Measurements from ENCODE around the gene PTPN6.

Gene PTPN6

GRCh38 chr12:6950401-6950801 is 755 bp upstream of the PTPN6 start:
- TF ChIP-seq CTCF (IDR thresholded peaks at IDR 0.05; ENCODE audit: borderline replicate concordance, insufficient read depth, low read depth, low read length), result peak; percentile 74
- peak overlapping the region; percentile 97 for H3K4me3 ChIP-seq (ENCODE audit: low read depth, low read length)

GRCh38 chr12:6951551-6952120 is 480 bp downstream of the PTPN6 start:
- no peak for TF ChIP-seq CTCF (IDR thresholded peaks at IDR 0.05; ENCODE audit: borderline replicate concordance, insufficient read depth, low read depth, low read length)
- peak overlapping the region; percentile 97 for H3K4me3 ChIP-seq (ENCODE audit: low read depth, low read length)

- TF ChIP-seq CTCF (IDR thresholded peaks at IDR 0.05; ENCODE audit: borderline replicate concordance, insufficient read depth, low read depth, low read length), result no peak
- peak overlapping the region; percentile 97 for H3K4me3 ChIP-seq (ENCODE audit: low read depth, low read length)
These were observed 1.1 kb downstream of the PTPN6 start for GRCh38 chr12:6952121-6952862.

GRCh38 chr12:6952863-6953441 is 1.8 kb downstream of the PTPN6 start:
- TF ChIP-seq CTCF (IDR thresholded peaks at IDR 0.05; ENCODE audit: borderline replicate concordance, insufficient read depth, low read depth, low read length), result no peak
- H3K4me3 ChIP-seq (ENCODE audit: low read depth, low read length), result peak overlapping the region; percentile 97

GRCh38 chr12:6953442-6954315 is 2.5 kb downstream of the PTPN6 start:
- no peak for TF ChIP-seq CTCF (IDR thresholded peaks at IDR 0.05; ENCODE audit: borderline replicate concordance, insufficient read depth, low read depth, low read length)
- H3K4me3 ChIP-seq (ENCODE audit: low read depth, low read length), result peak overlapping the region; percentile 97

GRCh38 chr12:6954316-6955107 is 3.4 kb downstream of the PTPN6 start:
- TF ChIP-seq CTCF (IDR thresholded peaks at IDR 0.05; ENCODE audit: borderline replicate concordance, insufficient read depth, low read depth, low read length), result no peak
- peak overlapping the region; percentile 97 for H3K4me3 ChIP-seq (ENCODE audit: low read depth, low read length)
